Kidney epithelial cell (primary cell): ENCODE data around the gene EIF5A. TPM values are rescaled to one million over a fixed set of nuclear protein-coding genes. Genes with fewer than 3 reads are reported as not detected.
A peak's percentile ranks its signal among the peaks of the same experiment; 100 is the strongest.

Experiments
- DNase-seq: peaks from one replicate; pipeline ENCODE4 v3.0.0-alpha.2; 2010; ENCODE audit warnings: low read depth
- H3K27me3 ChIP-seq: 2 replicates; pipeline ENCODE4 v1.6.0; 2011; ENCODE audit warnings: low read length; ENCODE audit not compliant: control insufficient read depth, insufficient read depth
- H3K36me3 ChIP-seq: 2 replicates; pipeline ENCODE4 v1.5.1; 2011; ENCODE audit warnings: low read length; ENCODE audit not compliant: control insufficient read depth, insufficient read depth
- H3K4me3 ChIP-seq: 2 replicates; pipeline ENCODE4 v1.5.1; 2011; ENCODE audit warnings: low read depth, mild to moderate bottlenecking, control low read depth, low read length
- total RNA-seq: library from RNA; depleted of rRNA; stranded (reverse); fragments of >200 nt; gene quantifications from 2 replicates; pipeline ENCODE4 v1.2.3, GENCODE V29; 2015
- TF ChIP-seq, protein P1 (sequence below): IDR thresholded peaks from 2 replicates; pipeline ENCODE4 v1.5.1; 2011; ENCODE audit warnings: mild to moderate bottlenecking, moderate library complexity, low read length, control low read depth, inconsistent platforms; ENCODE audit not compliant: insufficient read depth, poor library complexity, severe bottlenecking

The EIF5A gene
- total RNA-seq, 1 donor from 2014 or later = 490 TPM

DNA sequence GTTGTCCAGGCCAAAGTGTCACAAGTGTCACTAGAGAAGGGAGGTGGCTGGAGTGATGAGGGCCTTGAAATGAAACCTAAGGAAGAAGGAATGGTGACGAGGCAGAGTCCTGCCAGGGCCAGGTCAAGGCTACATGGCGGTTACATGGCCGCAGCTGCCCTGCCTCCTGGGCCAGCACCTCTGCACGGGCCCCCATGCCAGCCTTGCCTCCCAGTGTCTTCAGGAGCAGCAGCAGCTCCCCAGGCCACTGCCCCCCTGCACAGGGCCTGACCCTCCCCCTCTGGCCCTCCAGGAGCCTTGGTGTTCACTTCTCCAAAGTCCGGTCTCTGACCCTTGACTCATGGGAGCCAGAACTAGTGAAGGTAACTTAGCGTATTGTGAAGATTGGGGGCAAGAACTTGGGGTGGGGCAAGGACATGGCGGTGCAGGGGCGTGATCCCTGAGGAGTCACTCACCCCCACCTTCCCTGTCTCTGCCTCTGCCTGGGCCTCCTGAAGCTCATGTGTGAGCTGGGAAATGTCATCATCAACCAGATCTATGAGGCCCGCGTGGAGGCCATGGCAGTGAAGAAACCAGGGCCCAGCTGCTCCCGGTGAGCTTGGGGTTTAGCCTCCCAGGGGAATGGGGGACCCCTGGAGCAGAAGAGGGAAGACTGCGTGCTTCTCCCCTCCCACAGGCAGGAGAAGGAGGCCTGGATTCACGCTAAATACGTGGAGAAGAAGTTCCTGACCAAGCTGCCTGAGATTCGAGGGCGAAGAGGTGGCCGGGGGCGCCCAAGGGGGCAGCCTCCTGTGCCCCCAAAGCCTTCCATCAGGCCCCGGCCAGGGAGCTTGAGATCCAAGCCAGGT, 40.4 kb downstream of the EIF5A start:
- Histone ChIP-seq H3K27me3 (peaks cover 9% of the 10 kb centered on the region), H3K36me3 (no peaks in the 10 kb centered on the region), H3K4me3 (no peak overlapping the region)
- TF ChIP-seq, protein P1, sequence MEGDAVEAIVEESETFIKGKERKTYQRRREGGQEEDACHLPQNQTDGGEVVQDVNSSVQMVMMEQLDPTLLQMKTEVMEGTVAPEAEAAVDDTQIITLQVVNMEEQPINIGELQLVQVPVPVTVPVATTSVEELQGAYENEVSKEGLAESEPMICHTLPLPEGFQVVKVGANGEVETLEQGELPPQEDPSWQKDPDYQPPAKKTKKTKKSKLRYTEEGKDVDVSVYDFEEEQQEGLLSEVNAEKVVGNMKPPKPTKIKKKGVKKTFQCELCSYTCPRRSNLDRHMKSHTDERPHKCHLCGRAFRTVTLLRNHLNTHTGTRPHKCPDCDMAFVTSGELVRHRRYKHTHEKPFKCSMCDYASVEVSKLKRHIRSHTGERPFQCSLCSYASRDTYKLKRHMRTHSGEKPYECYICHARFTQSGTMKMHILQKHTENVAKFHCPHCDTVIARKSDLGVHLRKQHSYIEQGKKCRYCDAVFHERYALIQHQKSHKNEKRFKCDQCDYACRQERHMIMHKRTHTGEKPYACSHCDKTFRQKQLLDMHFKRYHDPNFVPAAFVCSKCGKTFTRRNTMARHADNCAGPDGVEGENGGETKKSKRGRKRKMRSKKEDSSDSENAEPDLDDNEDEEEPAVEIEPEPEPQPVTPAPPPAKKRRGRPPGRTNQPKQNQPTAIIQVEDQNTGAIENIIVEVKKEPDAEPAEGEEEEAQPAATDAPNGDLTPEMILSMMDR = no peak
- no peak for DNase-seq

DNA sequence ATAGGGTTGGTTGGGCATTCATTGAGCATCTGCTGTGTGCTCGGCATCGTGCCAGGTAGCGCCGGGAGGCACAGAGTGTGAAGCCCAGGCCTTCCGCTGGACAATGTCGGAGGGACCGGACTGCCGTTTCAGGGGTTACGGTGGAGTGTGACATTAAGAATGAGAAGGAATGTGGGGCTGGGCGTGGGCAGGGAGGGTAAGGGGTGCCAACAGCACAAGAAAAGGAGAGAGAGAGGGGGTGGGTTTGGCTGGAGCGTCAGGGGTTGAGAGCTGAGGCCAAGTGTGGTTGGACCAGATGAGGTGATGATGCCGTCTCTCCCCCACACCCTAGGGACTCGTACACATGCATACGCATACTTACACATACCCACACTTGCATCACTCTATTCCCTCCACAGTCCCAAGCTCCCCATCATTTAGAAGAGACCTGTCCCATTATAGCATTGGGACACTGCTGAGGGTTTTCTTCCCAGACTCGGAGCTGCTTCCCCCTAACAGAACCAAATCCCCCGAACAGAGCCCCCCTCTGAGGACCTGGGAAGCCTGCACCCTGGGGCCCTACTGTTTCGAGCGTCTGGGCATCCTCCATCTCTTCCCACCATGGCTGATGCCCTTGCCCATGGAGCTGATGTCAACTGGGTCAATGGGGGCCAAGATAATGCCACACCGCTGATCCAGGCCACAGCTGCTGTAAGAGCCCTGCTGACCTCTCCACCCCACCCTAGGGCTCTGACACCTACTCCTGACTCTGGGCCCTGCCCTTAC, 41.2 kb downstream of the EIF5A start:
- H3K27me3 ChIP-seq = peaks cover 6% of the 10 kb centered on the region
- TF ChIP-seq, protein P1 = no peak
- H3K36me3 ChIP-seq = no peaks in the 10 kb centered on the region
- H3K4me3 ChIP-seq = no peak overlapping the region
- no peak for DNase-seq

DNA sequence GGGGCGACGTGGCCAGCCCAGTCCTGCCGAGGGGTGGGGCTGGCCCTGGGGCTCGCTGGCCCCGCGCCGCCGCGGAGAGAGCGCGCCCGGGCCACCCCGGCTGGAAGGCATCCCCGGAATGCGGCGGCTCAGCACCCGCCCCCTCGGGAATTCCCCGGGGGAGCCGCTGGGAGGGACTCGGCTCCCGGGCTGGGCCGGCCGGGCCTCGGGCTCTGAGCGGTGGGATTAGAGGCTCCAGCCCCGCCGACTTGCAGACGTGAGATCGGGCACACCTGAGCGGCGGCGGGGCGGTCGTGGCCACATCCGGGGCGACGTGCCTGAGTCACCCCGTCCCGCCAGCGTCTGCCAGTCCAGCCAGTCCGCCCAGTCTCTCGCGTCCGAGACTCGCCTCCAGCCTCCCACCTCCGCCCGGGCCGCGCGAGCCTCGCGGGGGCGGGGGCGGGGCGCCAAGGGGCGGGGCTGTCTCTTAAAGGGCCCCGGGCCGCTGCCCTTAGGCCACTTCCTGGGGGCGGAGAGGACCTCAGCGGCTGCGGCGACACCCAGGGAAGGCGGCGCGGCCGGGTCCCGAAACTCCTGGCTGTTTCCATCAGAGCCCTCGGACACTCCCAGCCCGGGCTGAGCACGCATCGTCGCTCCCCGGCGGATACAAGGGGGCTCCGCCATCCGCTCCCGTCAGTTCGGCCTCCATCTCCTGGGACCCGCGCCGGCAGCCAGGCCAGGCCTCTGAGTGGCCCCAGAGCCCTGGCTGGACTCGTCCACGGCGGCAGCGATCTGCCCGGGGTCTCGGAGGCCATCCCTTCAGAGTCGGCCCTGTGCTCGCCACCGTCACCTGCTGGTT, 44.5 kb downstream of the EIF5A start, which contains the start of gene KCTD11:
Gene KCTD11, plus strand, starts transcription at position 498 of the 838 bp plus-strand sequence.
- no peaks in the 10 kb centered on the region for H3K27me3 ChIP-seq
- peak; percentile 62 for DNase-seq
- peak within 1 kb of the TSS; percentile 89 for H3K4me3 ChIP-seq
- H3K36me3 ChIP-seq = no peaks in the 10 kb centered on the region
- TF ChIP-seq, protein P1 = peak; percentile 75

DNA sequence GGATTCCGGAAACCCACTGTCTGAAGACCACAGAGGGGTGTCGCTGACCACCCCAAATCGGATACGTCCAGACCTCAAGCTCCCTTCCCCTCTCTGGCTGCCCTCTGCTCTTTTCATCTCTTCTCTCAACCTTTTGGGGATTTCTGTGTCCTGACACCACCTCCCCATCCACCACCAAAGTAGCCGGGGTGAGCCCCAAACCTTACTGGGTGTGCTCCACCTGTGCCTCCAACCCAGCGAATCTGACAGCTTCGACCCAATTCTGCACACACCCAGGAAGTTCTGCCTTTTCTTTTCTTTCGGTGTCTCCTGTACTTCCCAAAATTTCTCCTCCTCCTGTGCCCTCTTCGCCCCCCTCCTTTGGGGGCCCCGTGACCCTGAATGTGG, 45.1 kb downstream of the EIF5A start:
- Histone ChIP-seq H3K36me3 (no peaks in the 10 kb centered on the region), H3K4me3 (peak overlapping the region; percentile 89), H3K27me3 (no peaks in the 10 kb centered on the region)
- no peak for DNase-seq
- TF ChIP-seq, protein P1 = no peak

DNA sequence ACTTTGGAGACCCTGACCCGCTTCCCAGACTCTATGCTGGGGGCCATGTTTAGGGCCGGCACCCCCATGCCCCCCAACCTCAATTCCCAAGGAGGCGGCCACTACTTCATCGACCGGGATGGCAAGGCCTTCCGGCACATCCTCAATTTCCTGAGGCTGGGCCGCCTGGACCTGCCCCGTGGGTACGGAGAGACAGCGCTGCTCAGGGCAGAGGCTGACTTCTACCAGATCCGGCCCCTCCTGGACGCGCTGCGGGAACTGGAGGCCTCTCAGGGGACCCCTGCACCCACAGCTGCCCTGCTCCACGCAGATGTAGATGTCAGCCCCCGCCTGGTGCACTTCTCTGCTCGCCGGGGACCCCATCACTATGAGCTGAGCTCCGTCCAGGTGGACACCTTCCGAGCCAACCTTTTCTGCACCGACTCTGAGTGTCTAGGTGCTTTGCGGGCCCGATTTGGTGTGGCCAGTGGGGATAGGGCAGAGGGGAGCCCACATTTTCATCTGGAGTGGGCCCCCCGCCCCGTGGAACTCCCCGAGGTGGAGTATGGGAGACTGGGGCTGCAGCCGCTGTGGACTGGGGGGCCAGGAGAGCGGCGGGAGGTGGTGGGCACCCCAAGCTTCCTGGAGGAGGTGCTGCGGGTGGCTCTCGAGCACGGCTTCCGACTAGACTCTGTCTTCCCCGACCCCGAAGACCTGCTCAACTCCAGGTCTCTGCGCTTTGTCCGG, 45.6 kb downstream of the EIF5A start:
- TF ChIP-seq, protein P1 = no peak
- H3K4me3 ChIP-seq = peak overlapping the region; percentile 89
- H3K27me3 ChIP-seq = no peaks in the 10 kb centered on the region
- no peaks in the 10 kb centered on the region for H3K36me3 ChIP-seq
- DNase-seq = no peak
